Measurements from ENCODE around the gene FCHSD2. TPM values are rescaled to one million over a fixed set of nuclear protein-coding genes. Genes with fewer than 3 reads are reported as not detected.

FCHSD2 gene
- total and polyA plus RNA-seq, 2 of the 8 experiments (the other 6 are each of a cell fraction or from before 2014, with no cell fraction given), result 4.1 to 7.8 TPM

DNA sequence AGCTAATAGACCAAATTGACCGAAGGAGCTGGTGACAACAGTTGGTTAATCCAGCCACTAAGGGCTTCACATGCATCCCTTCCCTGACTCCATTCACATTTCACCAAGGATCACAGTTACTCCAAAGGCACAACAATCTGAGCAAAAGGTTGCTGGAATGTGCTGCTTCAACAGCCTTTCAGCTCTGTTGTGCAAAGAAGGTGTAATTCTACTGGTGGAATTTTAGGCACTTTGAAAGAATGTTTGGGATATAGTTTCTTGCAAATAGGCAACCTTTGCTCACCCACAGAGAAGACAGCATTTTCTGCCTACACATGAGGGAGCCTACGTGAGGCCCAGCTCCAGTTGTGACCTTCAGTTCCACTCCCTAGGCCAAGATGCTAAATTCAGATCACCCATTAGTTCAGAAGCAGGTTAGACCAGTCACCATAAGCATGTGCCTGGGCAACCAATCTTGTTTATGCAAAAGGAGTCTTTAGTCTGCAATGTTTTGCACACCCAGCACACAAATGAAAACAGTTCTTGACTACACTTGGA, 21.6 kb upstream of the FCHSD2 start:
- CTCF ChIA-PET (ENCODE audit: partially characterized antibody), result interaction anchor here (0.6 to 11.1 kb wide), 7 partner anchors 10 to 332 kb away, joined by 3 to 112 read pairs (median 8); partner anchors contain the start of gene FCHSD2
- TF ChIP-seq TEAD4 (IDR thresholded peaks at IDR 0.05; ENCODE audit: low read depth, low read length), result no peak
- no peak for TF ChIP-seq MAFK (IDR thresholded peaks at IDR 0.05; ENCODE audit: low read depth, low read length)
- TF ChIP-seq, protein P1, sequence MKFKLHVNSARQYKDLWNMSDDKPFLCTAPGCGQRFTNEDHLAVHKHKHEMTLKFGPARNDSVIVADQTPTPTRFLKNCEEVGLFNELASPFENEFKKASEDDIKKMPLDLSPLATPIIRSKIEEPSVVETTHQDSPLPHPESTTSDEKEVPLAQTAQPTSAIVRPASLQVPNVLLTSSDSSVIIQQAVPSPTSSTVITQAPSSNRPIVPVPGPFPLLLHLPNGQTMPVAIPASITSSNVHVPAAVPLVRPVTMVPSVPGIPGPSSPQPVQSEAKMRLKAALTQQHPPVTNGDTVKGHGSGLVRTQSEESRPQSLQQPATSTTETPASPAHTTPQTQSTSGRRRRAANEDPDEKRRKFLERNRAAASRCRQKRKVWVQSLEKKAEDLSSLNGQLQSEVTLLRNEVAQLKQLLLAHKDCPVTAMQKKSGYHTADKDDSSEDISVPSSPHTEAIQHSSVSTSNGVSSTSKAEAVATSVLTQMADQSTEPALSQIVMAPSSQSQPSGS (IDR thresholded peaks at IDR 0.05; ENCODE audit: low read length), result no peak
- no peak for TF ChIP-seq POU5F1 (IDR thresholded peaks at IDR 0.05; ENCODE audit: low read depth, low read length)
- no peak for TF ChIP-seq CBX8 (IDR thresholded peaks at IDR 0.05; ENCODE audit: borderline replicate concordance, low read depth, low read length)
- no peak for TF ChIP-seq CREB1 (IDR thresholded peaks at IDR 0.05)
- no peak for TF ChIP-seq YY1 (IDR thresholded peaks at IDR 0.05; ENCODE audit: low read depth, low read length)
- TF ChIP-seq TAF1 (IDR thresholded peaks at IDR 0.05; ENCODE audit: low read depth, low read length), result no peak
- no peak for TF ChIP-seq ZNF274 (IDR thresholded peaks at IDR 0.05; ENCODE audit: borderline replicate concordance, extremely low read depth, low read length)
- TF ChIP-seq EZH2 (IDR thresholded peaks at IDR 0.05; ENCODE audit: low read depth, low read length, severe bottlenecking), result no peak
- no peak for TF ChIP-seq JUN (IDR thresholded peaks at IDR 0.05; ENCODE audit: low read depth, low read length)
- TF ChIP-seq POLR2AphosphoS5 (IDR thresholded peaks at IDR 0.05; ENCODE audit: low read depth, low read length), result no peak

More for the DNA sequence above, 21.6 kb upstream of the FCHSD2 start:
- POLR2A ChIA-PET (ENCODE audit: partially characterized antibody), result no interaction called here
- Histone ChIP-seq H3K27ac (ENCODE audit: low read depth, low read length) (no peak overlapping the region), H3K4me1 (replicated peaks in 1 of 4; ENCODE audit: control insufficient read depth in 3 of 4, insufficient read depth in 4 of 4, low read length in 3 of 4) (no peaks in the 10 kb centered on the region), H2BK5ac (ENCODE audit: low read depth, low read length) (no peak overlapping the region), H3K79me2 (ENCODE audit: control insufficient read depth in 1 of 2, insufficient read depth in 2 of 2, low read length in 2 of 2) (no peaks in the 10 kb centered on the region), H4K20me1 (replicated peaks in 1 of 2; ENCODE audit: control insufficient read depth in 1 of 2, insufficient read depth in 2 of 2, low read length in 2 of 2) (no peaks in the 10 kb centered on the region), H2AK5ac (ENCODE audit: low read depth, low read length) (no peak overlapping the region), H3K27me3 (replicated peaks in 1 of 4; ENCODE audit: control insufficient read depth in 3 of 4, extremely low read depth in 1 of 4, insufficient read depth in 3 of 4, low read length in 3 of 4) (no peaks in the 10 kb centered on the region; a peak in 2 of 7 replicates), H4K5ac (ENCODE audit: insufficient read length, low read depth, low read length) (no peak overlapping the region), H3K4me3 (ENCODE audit: extremely low read depth in 1 of 4, insufficient read depth in 2 of 4, low read depth in 3 of 4, low read length in 4 of 4) (no peak overlapping the region), H2BK20ac (ENCODE audit: low read length) (no peak overlapping the region), H3K4me2 (ENCODE audit: insufficient read depth in 1 of 2, low read depth in 2 of 2, low read length in 2 of 2) (no peak overlapping the region), H2BK12ac (ENCODE audit: low read depth, low read length) (no peak overlapping the region), H2BK15ac (ENCODE audit: low read length) (no peak overlapping the region), H3K36me3 (ENCODE audit: control insufficient read depth in 2 of 4, insufficient read depth in 4 of 4, low read length in 3 of 4) (no peaks in the 10 kb centered on the region), H3K23me2 (ENCODE audit: low read depth, low read length) (no peaks in the 10 kb centered on the region), H4K91ac (replicated peaks; ENCODE audit: insufficient read length, low read length) (no peak overlapping the region), H3K18ac (ENCODE audit: extremely low read depth, low read length) (no peak overlapping the region), H3K9me3 (ENCODE audit: insufficient read depth in 2 of 2, low read depth in 1 of 2, low read length in 1 of 2) (no peaks in the 10 kb centered on the region), H3K79me1 (ENCODE audit: low read depth, low read length) (no peaks in the 10 kb centered on the region), H3K23ac (ENCODE audit: insufficient read length) (no peak overlapping the region), H2BK120ac (replicated peaks; ENCODE audit: low read depth, low read length) (no peak overlapping the region), H2AFZ (ENCODE audit: low read length) (no peak overlapping the region), H3K4ac (replicated peaks; ENCODE audit: insufficient read length, low read depth, low read length) (no peak overlapping the region), H3K56ac (replicated peaks; ENCODE audit: insufficient read length, low read depth, low read length) (no peak overlapping the region), H3K14ac (ENCODE audit: insufficient read length) (no peak overlapping the region), H4K8ac (ENCODE audit: extremely low read depth, insufficient read depth, low read length) (no peak overlapping the region), H3K9ac (replicated peaks in 1 of 4; ENCODE audit: extremely low read depth in 1 of 4, low read depth in 3 of 4, low read length in 3 of 4) (no peak overlapping the region)
- no peak for FAIRE-seq
- DNase-seq (ENCODE audit: low read depth in 1 of 2, low spot score in 2 of 2), result no peak
- WGBS, 2 experiments (ENCODE audit: extremely low coverage in 1 of 2, insufficient coverage in 1 of 2, insufficient read length in 1 of 2, insufficient replicate concordance in 2 of 2, low coverage in 1 of 2, low lambda C conversion rate in 2 of 2, missing lambda C conversion rate in 1 of 2), result 85% methylated on average over 2 of the region's 2 CpGs; no CpG with 5 or more reads in 1 of the 2 experiments
